ENCODE results near the gene UBE2J2.

Gene UBE2J2

DNA sequence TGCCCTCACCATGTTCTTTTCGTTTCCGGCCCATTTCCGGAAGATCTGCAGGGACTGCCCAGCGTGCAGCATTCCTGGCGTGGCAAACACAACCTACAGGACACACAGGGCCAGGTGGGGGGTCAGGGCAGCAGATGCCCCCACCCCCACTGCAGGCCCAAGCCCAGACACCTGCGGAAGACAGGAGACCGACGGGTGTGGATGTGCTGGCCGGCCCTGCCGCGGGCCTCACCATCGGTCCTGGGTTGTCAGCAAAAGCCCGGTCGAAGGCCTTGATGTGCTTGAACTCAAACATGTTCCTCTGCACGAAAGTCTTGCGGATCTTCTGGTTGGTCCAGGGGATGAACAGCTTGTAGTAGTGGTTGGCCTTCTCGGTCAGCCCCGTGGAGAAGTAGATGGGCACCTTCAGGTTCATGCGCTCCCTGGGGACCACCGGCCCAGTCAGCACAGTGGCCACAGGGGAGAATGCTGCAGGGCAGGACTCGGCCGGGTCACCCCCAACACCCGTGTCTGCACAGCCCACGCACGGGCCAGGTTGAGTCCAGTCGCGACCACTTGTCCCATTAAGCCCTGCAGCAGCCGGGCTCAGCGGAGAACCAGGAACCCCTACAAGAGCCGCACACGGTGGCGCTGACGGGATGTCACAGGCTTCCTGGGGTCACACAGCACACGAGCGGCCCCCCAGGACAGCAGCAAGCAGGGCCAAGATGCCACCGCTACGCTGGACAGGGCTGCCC, 40.0 kb upstream of the UBE2J2 start:
- H3K4me3 ChIP-seq (ENCODE audit: low read depth, low read length): no peak overlapping the region
- TF ChIP-seq, protein P1, sequence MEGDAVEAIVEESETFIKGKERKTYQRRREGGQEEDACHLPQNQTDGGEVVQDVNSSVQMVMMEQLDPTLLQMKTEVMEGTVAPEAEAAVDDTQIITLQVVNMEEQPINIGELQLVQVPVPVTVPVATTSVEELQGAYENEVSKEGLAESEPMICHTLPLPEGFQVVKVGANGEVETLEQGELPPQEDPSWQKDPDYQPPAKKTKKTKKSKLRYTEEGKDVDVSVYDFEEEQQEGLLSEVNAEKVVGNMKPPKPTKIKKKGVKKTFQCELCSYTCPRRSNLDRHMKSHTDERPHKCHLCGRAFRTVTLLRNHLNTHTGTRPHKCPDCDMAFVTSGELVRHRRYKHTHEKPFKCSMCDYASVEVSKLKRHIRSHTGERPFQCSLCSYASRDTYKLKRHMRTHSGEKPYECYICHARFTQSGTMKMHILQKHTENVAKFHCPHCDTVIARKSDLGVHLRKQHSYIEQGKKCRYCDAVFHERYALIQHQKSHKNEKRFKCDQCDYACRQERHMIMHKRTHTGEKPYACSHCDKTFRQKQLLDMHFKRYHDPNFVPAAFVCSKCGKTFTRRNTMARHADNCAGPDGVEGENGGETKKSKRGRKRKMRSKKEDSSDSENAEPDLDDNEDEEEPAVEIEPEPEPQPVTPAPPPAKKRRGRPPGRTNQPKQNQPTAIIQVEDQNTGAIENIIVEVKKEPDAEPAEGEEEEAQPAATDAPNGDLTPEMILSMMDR (IDR thresholded peaks at IDR 0.05; ENCODE audit: low read depth, low read length): no peak

DNA sequence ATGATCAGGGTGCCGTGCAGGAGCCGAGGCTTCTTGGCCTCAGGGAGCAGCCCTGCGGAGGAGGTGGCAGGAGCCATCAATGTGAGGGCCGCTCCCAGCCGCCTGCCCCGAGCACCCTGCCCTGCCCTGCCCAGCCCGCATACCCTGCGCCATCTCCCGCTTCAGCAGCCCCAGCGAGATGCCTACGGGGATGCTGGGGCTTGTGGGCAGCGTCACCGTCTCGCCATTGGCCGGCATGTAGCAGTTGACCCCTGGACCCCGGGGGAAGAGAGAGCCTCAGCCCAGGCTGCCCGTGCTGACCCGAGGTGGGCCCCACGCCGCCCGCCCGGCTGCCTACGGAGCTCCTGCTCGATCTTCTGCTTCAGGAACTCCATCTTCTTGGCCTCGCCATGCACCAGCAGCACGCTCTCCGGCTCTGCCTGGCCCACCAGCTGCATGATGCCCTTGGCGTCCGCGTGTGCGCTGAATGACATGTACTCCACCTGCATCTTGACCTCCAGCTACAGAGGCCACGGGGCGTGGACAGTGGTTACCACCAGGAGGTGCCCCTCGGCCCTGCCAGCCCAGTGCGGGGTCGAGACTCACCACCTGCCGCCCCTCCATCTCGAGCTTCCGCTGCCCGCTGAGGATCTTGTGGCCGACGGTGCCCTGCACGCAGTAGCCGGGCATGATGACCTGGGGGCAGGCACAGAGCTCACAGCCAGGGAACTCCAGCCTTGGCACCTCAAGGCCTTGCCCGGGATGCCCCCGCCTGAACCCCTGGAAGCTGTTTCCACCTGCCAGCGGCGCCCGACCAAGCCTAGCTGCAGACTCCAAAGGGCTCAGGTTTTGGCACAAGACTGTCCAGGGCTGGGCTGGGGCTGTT, 39.0 kb upstream of the UBE2J2 start:
- TF ChIP-seq, protein P1 (IDR thresholded peaks at IDR 0.05; ENCODE audit: low read depth, low read length): no peak
- no peak overlapping the region for H3K4me3 ChIP-seq (ENCODE audit: low read depth, low read length)

DNA sequence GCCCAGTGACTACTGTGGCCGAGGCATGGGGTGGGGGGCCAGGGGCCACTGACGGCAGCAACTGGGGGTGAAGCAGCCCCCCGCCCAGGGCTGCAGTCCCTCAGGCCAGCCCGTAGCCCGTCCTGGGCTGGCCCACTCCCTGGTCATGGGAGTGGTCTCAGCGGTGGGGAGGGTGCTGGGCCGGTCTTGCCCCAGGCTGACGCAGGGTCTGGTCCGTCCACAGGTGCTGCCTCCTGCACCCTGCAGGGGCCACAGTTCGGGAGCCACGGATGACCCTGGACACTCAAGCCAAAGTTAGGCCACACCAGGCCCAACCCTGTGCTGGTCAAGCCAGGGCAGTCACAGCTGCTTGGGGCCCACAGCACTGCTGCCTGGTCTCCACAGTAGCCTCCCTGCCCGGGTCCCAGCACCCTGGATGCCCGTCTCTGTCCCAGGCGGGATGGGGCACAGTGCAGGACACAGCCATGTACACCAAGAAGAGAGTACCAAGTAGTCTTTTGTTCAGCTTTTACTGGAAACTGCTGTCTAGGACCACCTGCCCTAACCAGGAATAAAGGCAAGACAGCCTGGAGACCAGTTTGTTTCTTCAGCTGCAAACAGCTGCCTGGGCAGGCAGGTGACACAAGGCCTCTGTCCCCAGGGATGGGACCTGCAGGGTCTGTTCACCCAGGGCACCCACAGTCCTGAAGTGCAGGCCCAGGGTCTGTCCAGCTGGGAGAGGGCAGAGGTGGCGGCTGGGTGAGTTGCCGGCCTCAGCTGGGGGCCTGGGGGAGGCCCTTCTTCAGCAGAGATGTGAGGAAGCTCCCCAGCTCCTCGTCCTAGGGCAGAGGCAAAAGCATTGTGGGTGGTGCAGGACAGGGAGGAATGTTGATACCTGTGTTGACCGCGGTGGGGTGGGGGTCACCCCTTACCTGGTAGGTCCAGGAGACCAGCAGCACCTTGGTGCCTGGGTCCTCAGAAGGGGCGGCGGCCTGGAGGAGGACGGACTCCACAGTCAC, 37.8 kb upstream of the UBE2J2 start:
- H3K4me3 ChIP-seq (ENCODE audit: low read depth, low read length): no peak overlapping the region
- TF ChIP-seq, protein P1 (IDR thresholded peaks at IDR 0.05; ENCODE audit: low read depth, low read length): no peak

DNA sequence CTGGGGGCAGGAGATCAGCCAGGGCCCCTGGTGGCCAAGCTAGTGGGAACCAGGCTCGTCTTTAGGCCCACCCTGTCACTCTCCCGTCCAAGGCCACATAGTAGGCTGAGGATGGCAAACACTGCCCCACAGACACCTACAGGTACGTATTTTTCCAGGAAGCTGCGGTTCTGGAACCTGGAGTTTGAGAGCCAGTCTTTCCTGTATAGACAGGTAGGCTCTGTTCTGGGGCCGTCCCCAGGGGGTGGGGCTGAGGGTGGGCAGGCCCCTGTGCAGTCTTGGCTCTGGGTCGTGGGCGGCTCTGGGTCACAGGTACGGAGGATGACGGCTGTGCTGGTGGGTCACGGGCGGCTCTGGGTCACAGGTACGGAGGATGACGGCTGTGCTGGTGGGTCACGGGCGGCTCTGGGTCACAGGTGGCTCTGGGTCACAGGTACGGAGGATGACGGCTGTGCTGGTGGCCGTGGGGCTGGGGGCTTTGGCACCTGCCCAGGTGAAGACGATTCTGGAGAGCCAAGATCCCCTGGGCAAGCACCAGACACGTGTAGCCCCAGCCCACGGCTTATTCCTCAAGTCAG, 36.9 kb upstream of the UBE2J2 start:
- no peak overlapping the region for H3K4me3 ChIP-seq (ENCODE audit: low read depth, low read length)
- TF ChIP-seq, protein P1 (IDR thresholded peaks at IDR 0.05; ENCODE audit: low read depth, low read length): no peak

DNA sequence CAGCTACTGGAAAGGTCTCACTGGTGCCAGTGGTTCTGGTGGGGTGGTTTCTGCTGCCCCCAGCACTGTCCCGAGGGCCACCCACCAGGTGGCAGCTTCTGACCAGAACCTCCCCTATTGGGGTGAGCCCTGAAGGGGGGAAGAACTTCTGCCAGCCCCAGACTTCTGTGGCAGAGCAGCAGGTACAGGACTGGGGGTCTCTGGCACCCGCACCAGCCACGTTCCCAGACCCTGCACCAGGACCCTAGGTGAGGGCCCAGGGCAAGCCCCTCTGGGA, 36.4 kb upstream of the UBE2J2 start:
- H3K4me3 ChIP-seq (ENCODE audit: low read depth, low read length): no peak overlapping the region

More for the DNA sequence above, 36.4 kb upstream of the UBE2J2 start:
- TF ChIP-seq, protein P1 (IDR thresholded peaks at IDR 0.05; ENCODE audit: low read depth, low read length): no peak

All from WI38 (cell line).